GM12872 (cell line): ENCODE results near the gene CRTC2.

Source experiments
- CTCF ChIP-seq: IDR thresholded peaks from 3 replicates; pipeline ENCODE4 v1.5.1; 2011; ENCODE audit warnings: low read depth, mild to moderate bottlenecking, low read length, moderate library complexity; ENCODE audit not compliant: insufficient read depth

Gene CRTC2

DNA sequence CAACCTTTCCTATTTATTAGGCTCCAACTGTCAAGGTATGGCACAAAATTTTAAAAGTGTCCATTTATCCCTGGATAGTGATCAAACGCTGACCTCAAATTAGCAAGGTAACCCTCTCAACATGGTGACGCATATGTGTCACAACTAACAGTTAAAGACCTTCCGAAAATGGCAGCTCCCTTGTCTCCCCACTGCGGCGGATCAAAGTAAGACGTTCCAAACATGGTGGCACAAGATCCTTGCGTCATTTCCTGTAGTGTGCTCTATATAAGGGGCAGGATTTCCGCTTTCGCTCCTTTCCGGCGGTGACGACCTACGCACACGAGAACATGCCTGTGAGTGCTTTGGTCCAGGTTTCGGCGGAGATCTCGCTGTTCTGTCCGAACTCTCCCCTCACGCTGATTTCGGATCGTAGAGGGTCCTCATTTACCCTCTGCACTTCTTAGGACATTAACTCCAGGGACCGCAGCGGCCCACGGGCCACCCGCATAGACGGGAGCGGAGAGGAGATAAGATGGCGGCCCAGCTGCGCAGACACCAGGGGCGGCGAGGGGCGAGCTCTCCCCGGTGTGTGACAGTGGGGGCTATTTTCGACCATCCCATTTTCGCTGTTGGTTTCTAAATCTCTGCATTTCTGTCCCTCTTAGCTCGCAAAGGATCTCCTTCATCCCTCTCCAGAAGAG, 32.2 kb upstream of the CRTC2 start, which contains the start of gene RPS27:
TSS of gene RPS27 (plus strand) at position 295 of the 683 bp plus-strand sequence. CDS start at position 330, 35 bp downstream.
- no peak for TF ChIP-seq CTCF

DNA sequence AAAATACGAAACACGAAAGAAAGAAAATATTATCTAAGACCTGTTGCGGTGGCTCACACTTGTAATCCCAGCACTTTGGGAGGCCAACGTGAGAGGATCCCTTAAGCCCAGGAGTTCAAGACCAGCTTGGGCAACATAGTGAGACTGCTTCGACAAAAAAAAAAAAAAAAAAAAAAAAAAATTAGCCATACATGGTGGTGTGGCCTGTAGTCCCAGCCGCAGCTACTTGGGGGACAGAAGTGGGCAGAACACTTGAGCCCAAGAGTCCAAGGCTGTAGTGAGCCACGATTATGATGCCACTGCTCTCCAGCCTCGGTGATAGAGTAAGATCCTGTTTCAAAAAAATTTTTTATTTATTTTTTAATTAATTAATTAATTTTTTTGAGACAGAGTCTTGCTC, 29.2 kb upstream of the CRTC2 start:
- TF ChIP-seq CTCF, result no peak

GRCh38 chr1:153985941-153986761, 27.7 kb upstream of the CRTC2 start, which contains the start of gene RAB13:
TSS of gene RAB13 (minus strand) at chr1:153986339. CDS start at chr1:153986236, 103 bp downstream.
- no peak for TF ChIP-seq CTCF

DNA sequence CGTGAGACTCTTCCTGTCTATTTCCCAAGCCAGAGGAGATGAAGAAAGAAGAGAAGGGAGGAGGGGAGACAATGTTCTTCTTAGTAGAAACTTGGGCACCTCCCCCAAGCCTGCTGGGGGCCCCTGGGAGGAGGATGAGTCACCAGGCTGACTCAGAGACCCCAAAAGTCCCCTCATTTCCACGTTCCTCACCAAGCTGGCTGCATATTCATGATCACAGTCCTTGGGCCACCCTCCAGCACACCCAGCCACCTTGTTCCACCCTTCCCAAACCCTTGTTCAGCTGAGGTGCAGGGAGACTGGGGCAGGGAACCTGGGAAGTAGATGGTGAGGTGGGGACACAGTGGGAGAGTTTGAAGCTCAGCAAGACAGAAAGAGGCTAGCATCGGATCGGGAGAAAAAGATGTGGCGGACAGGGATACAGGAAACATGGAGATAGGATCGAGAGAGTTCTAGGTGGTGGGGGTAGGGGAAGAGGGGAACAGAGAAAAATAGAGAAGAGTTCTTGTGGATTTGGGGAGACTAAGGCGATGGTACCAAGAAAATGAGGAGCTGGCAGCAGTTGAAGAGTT, 27.0 kb upstream of the CRTC2 start:
- no peak for TF ChIP-seq CTCF

DNA sequence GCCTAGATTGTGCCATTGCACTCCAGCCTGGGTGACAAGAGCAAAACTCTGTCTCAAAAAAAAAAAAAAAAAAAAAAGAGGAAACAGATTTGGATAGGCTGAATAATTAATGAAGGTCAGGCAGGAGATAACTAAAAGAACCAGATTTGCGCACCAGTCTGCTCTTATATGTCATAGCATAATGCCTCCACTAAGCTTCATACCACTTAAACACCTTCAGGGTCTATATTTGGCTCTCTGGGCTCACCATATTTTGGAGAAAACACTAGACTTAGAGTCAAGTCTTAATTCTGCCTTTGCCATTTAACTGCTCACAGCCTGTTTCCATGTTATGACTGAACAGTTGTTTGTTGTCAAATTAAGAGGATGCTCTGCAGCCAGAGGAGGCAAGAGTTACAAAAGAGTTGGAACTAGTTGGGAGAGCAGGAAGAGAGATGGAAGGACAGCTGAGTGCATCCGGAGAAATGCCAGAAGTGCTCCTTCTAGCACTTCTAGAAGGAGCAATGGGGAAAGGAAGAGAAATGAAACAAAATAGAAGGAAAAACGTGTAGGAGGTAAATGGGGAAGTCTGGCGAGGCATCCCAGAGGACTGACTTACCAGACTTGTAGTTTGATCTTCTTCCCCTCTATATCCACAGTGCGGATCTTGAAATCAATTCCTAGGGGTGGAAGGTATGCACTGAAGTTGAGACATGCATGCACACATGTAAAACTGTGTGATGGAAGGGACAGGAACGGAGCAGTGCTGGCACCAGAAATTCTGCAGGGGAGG, 25.9 kb upstream of the CRTC2 start:
- no peak for TF ChIP-seq CTCF

- TF ChIP-seq CTCF, result no peak
Measured at GRCh38 chr1:153978274-153978909, 20.0 kb upstream of the CRTC2 start.
